MCF 10A (cell line): ENCODE measurements around the gene RAI14. TPM values are rescaled to one million over a fixed set of nuclear protein-coding genes. Genes with fewer than 3 reads are reported as not detected.
"Not testable (repeated sequence)": the region's sequence is repeated elsewhere in the genome, so short reads cannot be mapped to it uniquely, and the experiment has no call there.

Source experiments
- BruUV-seq: library from RNA; stranded (reverse); fragments of 400-500 nt; replicated peaks from 2 replicates; lab custom pipeline; 2021; lab: Mats Ljungman, UMichigan
- CTCF ChIA-PET: fragments of 300-600 bp; sonication (Branson Sonifier 250); formaldehyde crosslinking; extraction: SDS; loops from one replicate; lab custom pipeline; 2021; ENCODE audit warnings: antibody characterized with exemption, inconsistent platforms; lab: Yijun Ruan, JAX
- POLR2A ChIA-PET: fragments of 300-600, 350-650 bp; sonication (Branson Sonifier 250); formaldehyde crosslinking; extraction: SDS; loops from one replicate; lab custom pipeline; 2020; ENCODE audit warnings: antibody characterized with exemption, inconsistent platforms; lab: Yijun Ruan, JAX
- DNase-seq: peaks from one replicate; pipeline ENCODE4 v3.0.0-alpha.2; 2018; ENCODE audit not compliant: unreplicated experiment
- H3K27ac Mint-ChIP-seq: one replicate; pipeline ENCODE4 v1.8.0; 2022; ENCODE audit warnings: mild to moderate bottlenecking, low read depth, mixed read lengths; ENCODE audit not compliant: unreplicated experiment
- H3K27me3 Mint-ChIP-seq: one replicate; pipeline ENCODE4 v1.8.0; 2022; ENCODE audit warnings: mixed read lengths; ENCODE audit not compliant: insufficient read depth, unreplicated experiment
- H3K36me3 Mint-ChIP-seq: one replicate; pipeline ENCODE4 v1.8.0; 2022; ENCODE audit warnings: mild to moderate bottlenecking, moderate library complexity, mixed read lengths; ENCODE audit not compliant: insufficient read depth, unreplicated experiment
- H3K4me1 Mint-ChIP-seq: one replicate; pipeline ENCODE4 v1.8.0; 2022; ENCODE audit warnings: mixed read lengths; ENCODE audit not compliant: insufficient read depth, unreplicated experiment
- H3K4me3 Mint-ChIP-seq: one replicate; pipeline ENCODE4 v1.8.0; 2022; ENCODE audit warnings: mild to moderate bottlenecking, moderate library complexity, mixed read lengths; ENCODE audit not compliant: unreplicated experiment
- H3K9me3 Mint-ChIP-seq: one replicate; pipeline ENCODE4 v1.8.0; 2022; ENCODE audit warnings: mixed read lengths; ENCODE audit not compliant: unreplicated experiment
- intact Hi-C: fragments of 100-400 bp; cut with micrococcal nuclease; formaldehyde crosslinking; loops from 2 replicates; pipeline ENCODE4 v1.14.1; 2022
- total RNA-seq: library from RNA; stranded (reverse); gene quantifications from 2 replicates; pipeline ENCODE4 v1.2.3, GENCODE V29; 2022
- TF ChIP-seq, protein P1 (sequence below): fragments of 200-600 bp; IDR thresholded peaks from one replicate; pipeline ENCODE4 v1.8.0; 2022; ENCODE audit warnings: antibody characterized with exemption, mild to moderate bottlenecking; ENCODE audit not compliant: unreplicated experiment

RAI14 gene
- total RNA-seq, 1 experiment from 2014 or later: 47.6 TPM

GRCh38 chr5:34772267-34773098 is 116.4 kb downstream of the RAI14 start:
- TF ChIP-seq, protein P1, sequence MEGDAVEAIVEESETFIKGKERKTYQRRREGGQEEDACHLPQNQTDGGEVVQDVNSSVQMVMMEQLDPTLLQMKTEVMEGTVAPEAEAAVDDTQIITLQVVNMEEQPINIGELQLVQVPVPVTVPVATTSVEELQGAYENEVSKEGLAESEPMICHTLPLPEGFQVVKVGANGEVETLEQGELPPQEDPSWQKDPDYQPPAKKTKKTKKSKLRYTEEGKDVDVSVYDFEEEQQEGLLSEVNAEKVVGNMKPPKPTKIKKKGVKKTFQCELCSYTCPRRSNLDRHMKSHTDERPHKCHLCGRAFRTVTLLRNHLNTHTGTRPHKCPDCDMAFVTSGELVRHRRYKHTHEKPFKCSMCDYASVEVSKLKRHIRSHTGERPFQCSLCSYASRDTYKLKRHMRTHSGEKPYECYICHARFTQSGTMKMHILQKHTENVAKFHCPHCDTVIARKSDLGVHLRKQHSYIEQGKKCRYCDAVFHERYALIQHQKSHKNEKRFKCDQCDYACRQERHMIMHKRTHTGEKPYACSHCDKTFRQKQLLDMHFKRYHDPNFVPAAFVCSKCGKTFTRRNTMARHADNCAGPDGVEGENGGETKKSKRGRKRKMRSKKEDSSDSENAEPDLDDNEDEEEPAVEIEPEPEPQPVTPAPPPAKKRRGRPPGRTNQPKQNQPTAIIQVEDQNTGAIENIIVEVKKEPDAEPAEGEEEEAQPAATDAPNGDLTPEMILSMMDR: no peak
- Mint-ChIP-seq H3K27me3 (no peaks in the 10 kb centered on the region), H3K4me1 (no peaks in the 10 kb centered on the region), H3K9me3 (peaks cover 9% of the 10 kb centered on the region), H3K4me3 (no peak overlapping the region), H3K27ac (no peak overlapping the region), H3K36me3 (peaks cover 5% of the 10 kb centered on the region)
- BruUV-seq: no TSS peak
- no peak for DNase-seq
- intact Hi-C loops: no loop called here
- POLR2A ChIA-PET: interaction anchor here (0.7 to 0.8 kb wide), 2 partner anchors 11 to 40 kb away, joined by 3 read pairs; no protein-coding TSS in a partner anchor
- CTCF ChIA-PET: interaction anchor here (0.7 kb wide), 1 partner anchor 20 kb away, joined by 3 read pairs; no protein-coding TSS in a partner anchor

DNA sequence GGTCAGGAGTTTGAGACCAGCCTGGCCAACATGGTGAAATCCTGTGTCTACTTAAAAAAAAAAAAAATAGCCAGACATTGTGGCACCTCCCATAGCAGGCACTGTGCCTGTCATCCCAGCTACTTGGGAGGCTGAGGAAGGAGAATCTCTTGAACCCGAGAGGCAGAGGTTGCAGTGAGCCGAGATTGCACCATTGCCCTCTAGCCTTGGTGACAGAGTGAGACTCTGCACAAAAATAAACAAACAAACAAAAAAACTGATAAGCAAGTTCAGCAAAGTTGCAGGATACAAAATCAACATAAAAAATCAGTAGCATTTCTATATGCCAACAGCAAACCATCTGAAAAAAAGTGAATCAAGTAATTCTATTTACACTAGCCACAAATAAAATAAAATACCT is 118.0 kb downstream of the RAI14 start:
- no peaks in the 10 kb centered on the region for H3K4me1 Mint-ChIP-seq
- H3K27ac Mint-ChIP-seq: no peak overlapping the region
- intact Hi-C loops: no loop called here
- BruUV-seq: no TSS peak
- ChIA-PET CTCF (no interaction called here), POLR2A (interaction anchor here (0.7 kb wide), 1 partner anchor 116 kb away, joined by 3 read pairs; no protein-coding TSS in a partner anchor)
- TF ChIP-seq, protein P1: no peak
- H3K27me3 Mint-ChIP-seq: no peaks in the 10 kb centered on the region
- no peak for DNase-seq
- H3K4me3 Mint-ChIP-seq: no peak overlapping the region
- H3K36me3 Mint-ChIP-seq: peaks cover 5% of the 10 kb centered on the region
- H3K9me3 Mint-ChIP-seq: peaks cover 9% of the 10 kb centered on the region

DNA sequence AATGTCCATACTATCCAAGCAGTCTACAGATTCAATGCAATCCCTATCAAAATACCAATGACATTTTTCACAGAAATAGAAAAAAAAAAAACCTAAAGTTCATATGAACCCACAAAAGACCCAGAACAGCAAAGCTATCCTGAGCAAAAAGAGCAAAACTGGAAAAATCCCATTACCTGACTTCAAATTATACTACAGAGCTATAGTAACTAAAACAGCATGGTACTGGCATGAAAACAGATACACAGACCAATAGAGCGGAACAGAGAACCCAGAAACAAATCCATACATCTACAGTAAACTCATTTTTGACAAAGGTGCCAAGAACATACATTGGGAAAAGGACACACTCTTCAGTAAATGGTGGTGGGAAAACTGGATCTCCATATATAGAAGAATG is 118.5 kb downstream of the RAI14 start:
- not testable (repeated sequence) for BruUV-seq

DNA sequence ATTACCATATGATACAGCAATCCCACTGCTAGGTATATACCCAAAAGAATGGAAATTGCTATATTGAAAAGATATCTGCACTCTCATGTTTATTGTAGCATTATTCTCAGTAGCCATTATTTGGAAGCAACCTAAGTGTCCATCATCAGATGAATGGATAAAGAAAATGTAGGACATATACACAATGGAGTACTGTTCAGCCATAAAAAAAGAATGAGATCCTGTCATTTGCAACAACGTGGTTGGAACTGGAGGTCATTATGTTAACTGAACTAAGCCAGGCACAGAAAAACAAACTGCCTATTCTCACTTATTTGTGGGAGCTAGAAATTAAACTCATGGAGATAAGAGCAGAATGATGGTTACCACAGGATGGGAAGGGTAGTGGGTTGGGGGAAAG is 119.8 kb downstream of the RAI14 start:
- TF ChIP-seq, protein P1: no peak
- Mint-ChIP-seq H3K27me3 (no peaks in the 10 kb centered on the region), H3K27ac (no peak overlapping the region), H3K36me3 (peaks cover 5% of the 10 kb centered on the region), H3K9me3 (peaks cover 9% of the 10 kb centered on the region), H3K4me1 (no peaks in the 10 kb centered on the region), H3K4me3 (no peak overlapping the region)
- no peak for DNase-seq
- ChIA-PET CTCF (no interaction called here), POLR2A (no interaction called here)
- BruUV-seq: no TSS peak
- intact Hi-C loops: no loop called here

More for the DNA sequence above, 118.5 kb downstream of the RAI14 start:
- POLR2A ChIA-PET: interaction anchor here (0.7 kb wide), 1 partner anchor 116 kb away, joined by 3 read pairs; no protein-coding TSS in a partner anchor
- H3K27me3 Mint-ChIP-seq, H3K4me3 Mint-ChIP-seq, H3K36me3 Mint-ChIP-seq, intact Hi-C loops, H3K27ac Mint-ChIP-seq, CTCF ChIA-PET, DNase-seq, H3K4me1 Mint-ChIP-seq, H3K9me3 Mint-ChIP-seq: not testable (repeated sequence)
